Upper lobe of left lung (tissue), 6 donors: ENCODE results near the gene DCLRE1B. TPM values are rescaled to one million over a fixed set of nuclear protein-coding genes. Genes with fewer than 3 reads are reported as not detected.

Experiments used
- ATAC-seq, 2 donors: fragments of 200-7000 bp; cut with Tn5 transposase; one replicate each; pipeline ENCODE4 v1.9.1; 2022; ENCODE audit warnings: mild to moderate bottlenecking in 2 of 2, moderate library complexity in 2 of 2; ENCODE audit not compliant: low FRiP score in 2 of 2
- DNase-seq, 2 donors: peaks; one replicate each; pipeline ENCODE4 v3.0.0-alpha.2; 2019 to 2020
- H3K27ac ChIP-seq, 4 donors: fragments of 200-600 bp; sonication (generic); one replicate each; pipeline ENCODE4 v1.5.1; 2016 to 2019
- H3K27me3 ChIP-seq, 4 donors: fragments of 200-600 bp; sonication (generic); one replicate each; pipeline ENCODE4 v1.5.1; 2017 to 2019
- H3K36me3 ChIP-seq, 4 donors: fragments of 200-600 bp; sonication (generic); one replicate each; pipeline ENCODE4 v1.5.1; 2016 to 2019
- H3K4me1 ChIP-seq, 4 donors: fragments of 200-600 bp; sonication (generic); one replicate each; pipeline ENCODE4 v1.5.1; 2018 to 2019
- H3K4me3 ChIP-seq, 4 donors: fragments of 200-600 bp; sonication (generic); one replicate each; pipeline ENCODE4 v1.5.1; 2017 to 2019; ENCODE audit warnings: mild to moderate bottlenecking in 2 of 4, moderate library complexity in 1 of 4
- H3K9me3 ChIP-seq, 4 donors: fragments of 200-600 bp; sonication (generic); one replicate each; pipeline ENCODE4 v1.5.1; 2018 to 2019
- CTCF ChIP-seq, 6 experiments: fragments of 450-650 bp in 4 of 6; fragments of 200-600 bp in 2 of 6; sonication (generic) in 2 of 6; IDR thresholded peaks; one replicate each; pipeline ENCODE4 v1.5.1; 2016 to 2019; ENCODE audit warnings: antibody characterized with exemption in 6 of 6
- EP300 ChIP-seq, 4 donors: sonication (generic); formaldehyde crosslinking; IDR thresholded peaks; one replicate each; pipeline ENCODE4 v1.5.1; 2017; ENCODE audit warnings: antibody characterized with exemption in 4 of 4, control low read depth in 2 of 4
- POLR2A ChIP-seq, 4 donors: fragments of 450-650 bp; IDR thresholded peaks; one replicate each; pipeline ENCODE4 v1.5.1; 2016 to 2017; ENCODE audit warnings: antibody characterized with exemption in 4 of 4, mild to moderate bottlenecking in 2 of 4
- POLR2AphosphoS5 ChIP-seq, 2 donors: sonication (generic); formaldehyde crosslinking; IDR thresholded peaks; one replicate each; pipeline ENCODE4 v1.5.1; 2017; ENCODE audit warnings: antibody characterized with exemption in 2 of 2
- WGBS, 2 donors: methylation state at CpG; one replicate each; pipeline ENCODE4 v1.1.5; 2017 to 2018; 5-methylcytosine and 5-hydroxymethylcytosine counted together
- total RNA-seq, 6 donors: library from RNA; depleted of rRNA in 4 of 6; stranded (reverse); fragments of >200 nt in 4 of 6; gene quantifications; one replicate each; pipeline versions ENCODE4 v1.1.0 to v1.2.1, GENCODE V29; 2016 to 2021
- donor health status: DM: no; HTN: no; CAD: no; lungs with moderate emphysema.
- donor health status: DM: no; HTN: yes; CAD: no; lungs with severe emphysema.

Gene DCLRE1B
- total RNA-seq, 6 donors from 2014 or later, result 3.0 to 9.1 (median 6.7) TPM

- H3K36me3 ChIP-seq, result no peaks in the 10 kb centered on the region
- peak; percentile 14 to 63 for ATAC-seq
- no peaks in the 10 kb centered on the region for H3K27me3 ChIP-seq
- H3K4me1 ChIP-seq, result no peaks in the 10 kb centered on the region
- peak overlapping the region in 2 of 4 donors; percentile 14 to 17 for H3K4me3 ChIP-seq
- peak in 1 of 2 donors; percentile 48 for DNase-seq
- H3K27ac ChIP-seq, result peak overlapping the region; percentile 32 to 73 (median 55)
- H3K9me3 ChIP-seq, result no peaks in the 10 kb centered on the region
- WGBS, 2 donors, result 58 to 73% methylated on average over 17 of the region's 17 CpGs
- TF ChIP-seq EP300 (IDR thresholded peaks at IDR 0.05) (no peak), POLR2AphosphoS5 (IDR thresholded peaks at IDR 0.05) (no peak), POLR2A (IDR thresholded peaks at IDR 0.05) (no peak), CTCF (IDR thresholded peaks at IDR 0.05) (no peak)
These were observed 18.4 kb upstream of the DCLRE1B start for GRCh38 chr1:113886417-113887401.

- peak within 1 kb of the TSS in 2 of 4 donors; percentile 14 to 17 for H3K4me3 ChIP-seq
- ATAC-seq, result peak; percentile 24 to 81
- WGBS, 2 donors, result 54 to 65% methylated on average over 6 of the region's 6 CpGs
These were observed 17.5 kb upstream of the DCLRE1B start, which contains the start of gene BCL2L15 for GRCh38 chr1:113887402-113888175. BCL2L15 (minus strand) TSS chr1:113887581; CDS start chr1:113887375, 206 bp downstream.

GRCh38 chr1:113890816-113891215 lies 14.3 kb upstream of the DCLRE1B start:
- H3K9me3 ChIP-seq, result no peaks in the 10 kb centered on the region
- TF ChIP-seq POLR2AphosphoS5 (IDR thresholded peaks at IDR 0.05), result no peak
- TF ChIP-seq POLR2A (IDR thresholded peaks at IDR 0.05), result no peak
- no peak for TF ChIP-seq EP300 (IDR thresholded peaks at IDR 0.05)
- TF ChIP-seq CTCF (IDR thresholded peaks at IDR 0.05), result no peak
- no peaks in the 10 kb centered on the region for H3K27me3 ChIP-seq
- 45 to 50% methylated on average over 2 of the region's 2 CpGs for WGBS, 2 donors
- ATAC-seq (no peak), DNase-seq (no peak)
- no peak overlapping the region for H3K27ac ChIP-seq
- no peak overlapping the region for H3K4me3 ChIP-seq
- no peaks in the 10 kb centered on the region for H3K4me1 ChIP-seq
- peaks cover 3 to 16% (median 8%) of the 10 kb centered on the region in 4 donors for H3K36me3 ChIP-seq

More at GRCh38 chr1:113887402-113888175, 17.5 kb upstream of the DCLRE1B start, which contains the start of gene BCL2L15:
- no peaks in the 10 kb centered on the region for H3K4me1 ChIP-seq
- H3K9me3 ChIP-seq, result no peaks in the 10 kb centered on the region
- peak within 1 kb of the TSS; percentile 32 to 73 (median 55) for H3K27ac ChIP-seq
- no peaks in the 10 kb centered on the region for H3K36me3 ChIP-seq
- DNase-seq, result no peak
- TF ChIP-seq POLR2A (IDR thresholded peaks at IDR 0.05), result no peak
- no peak for TF ChIP-seq CTCF (IDR thresholded peaks at IDR 0.05)
- TF ChIP-seq POLR2AphosphoS5 (IDR thresholded peaks at IDR 0.05), result no peak
- TF ChIP-seq EP300 (IDR thresholded peaks at IDR 0.05), result no peak
- no peaks in the 10 kb centered on the region for H3K27me3 ChIP-seq

GRCh38 chr1:113891631-113892220 lies 13.4 kb upstream of the DCLRE1B start:
- no peak overlapping the region for H3K4me3 ChIP-seq
- H3K27ac ChIP-seq, result no peak overlapping the region
- peaks cover 3 to 25% (median 16%) of the 10 kb centered on the region in 4 donors for H3K36me3 ChIP-seq
- no peaks in the 10 kb centered on the region for H3K27me3 ChIP-seq
- no peaks in the 10 kb centered on the region for H3K9me3 ChIP-seq
- TF ChIP-seq POLR2A (IDR thresholded peaks at IDR 0.05), result no peak
- TF ChIP-seq POLR2AphosphoS5 (IDR thresholded peaks at IDR 0.05), result no peak
- TF ChIP-seq EP300 (IDR thresholded peaks at IDR 0.05), result no peak
- no peak for TF ChIP-seq CTCF (IDR thresholded peaks at IDR 0.05)
- no peak for DNase-seq
- ATAC-seq, result no peak
- 94 to 97% methylated on average over 11 of the region's 11 CpGs for WGBS, 2 donors
- no peaks in the 10 kb centered on the region for H3K4me1 ChIP-seq
